ENCODE data around the gene B4GALNT4.

DNA sequence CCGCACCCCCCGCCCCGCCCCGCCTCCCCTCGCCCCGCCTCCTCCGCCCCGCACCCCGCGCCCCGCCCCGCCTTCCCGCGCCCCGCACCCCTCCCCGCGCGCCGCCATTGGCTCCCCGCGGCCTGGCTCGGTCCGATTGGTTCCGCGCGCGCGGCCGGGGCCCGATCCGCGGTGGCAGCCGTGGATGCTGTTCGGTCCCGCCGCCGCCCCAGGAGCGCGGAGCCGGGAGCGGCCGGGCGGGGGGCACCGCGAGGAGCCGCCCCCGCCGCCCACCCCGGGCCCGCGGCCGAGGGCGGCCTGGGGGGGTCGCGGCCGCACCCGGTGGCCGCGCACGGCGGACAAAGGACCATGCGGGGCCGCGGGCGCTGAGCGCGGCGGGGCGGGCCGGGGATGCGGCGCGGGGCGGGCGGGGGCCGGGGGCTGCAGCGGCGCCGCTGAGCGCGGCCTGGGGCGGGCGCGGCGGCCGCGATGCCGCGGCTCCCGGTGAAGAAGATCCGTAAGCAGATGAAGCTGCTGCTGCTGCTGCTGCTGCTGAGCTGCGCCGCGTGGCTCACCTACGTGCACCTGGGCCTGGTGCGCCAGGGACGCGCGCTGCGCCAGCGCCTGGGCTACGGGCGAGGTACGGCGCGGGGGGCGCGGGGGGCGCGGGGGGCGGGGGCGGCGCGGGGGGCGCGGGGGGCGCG, at the start of gene B4GALNT4:
- no peak for TF ChIP-seq POLR2A (IDR thresholded peaks at IDR 0.05; ENCODE audit: low read depth, low read length)
- TF ChIP-seq POLR2AphosphoS5 (IDR thresholded peaks at IDR 0.05; ENCODE audit: low read depth, low read length) = no peak
